Activated CD8-positive, alpha-beta memory T cell treated with anti-CD3 and anti-CD28 coated beads, Interleukin-2, amount 50 U/mL, for 1 hour (primary cell): ENCODE measurements around the gene CIPC.

ENCODE experiments used
- DNase-seq: peaks from one replicate; pipeline ENCODE4 v3.0.0-alpha.2; 2020; ENCODE audit errors: extremely low read depth

CIPC gene

DNA sequence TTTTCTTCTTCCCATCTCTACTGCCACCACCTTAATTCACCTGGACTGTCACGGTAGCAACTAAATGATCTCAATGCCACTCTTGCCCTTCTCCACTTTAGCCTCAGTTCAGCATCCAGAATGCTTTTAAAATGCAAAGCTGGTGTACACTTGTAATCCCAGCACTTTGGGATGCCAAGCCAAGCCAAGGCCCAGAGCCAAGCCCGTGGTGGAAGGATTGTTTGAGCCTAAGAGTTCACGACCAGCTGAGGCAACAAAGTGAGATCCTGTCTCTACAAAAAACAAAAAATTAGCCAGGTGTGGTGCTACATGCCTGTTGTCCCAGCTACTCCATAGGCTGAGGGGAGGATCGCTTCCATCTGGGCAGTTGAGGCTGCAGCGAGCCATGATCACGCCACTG, 5.9 kb downstream of the CIPC start:
- no peak for DNase-seq

GRCh38 chr14:77104393-77104792, 6.3 kb downstream of the CIPC start:
- DNase-seq = no peak

DNA sequence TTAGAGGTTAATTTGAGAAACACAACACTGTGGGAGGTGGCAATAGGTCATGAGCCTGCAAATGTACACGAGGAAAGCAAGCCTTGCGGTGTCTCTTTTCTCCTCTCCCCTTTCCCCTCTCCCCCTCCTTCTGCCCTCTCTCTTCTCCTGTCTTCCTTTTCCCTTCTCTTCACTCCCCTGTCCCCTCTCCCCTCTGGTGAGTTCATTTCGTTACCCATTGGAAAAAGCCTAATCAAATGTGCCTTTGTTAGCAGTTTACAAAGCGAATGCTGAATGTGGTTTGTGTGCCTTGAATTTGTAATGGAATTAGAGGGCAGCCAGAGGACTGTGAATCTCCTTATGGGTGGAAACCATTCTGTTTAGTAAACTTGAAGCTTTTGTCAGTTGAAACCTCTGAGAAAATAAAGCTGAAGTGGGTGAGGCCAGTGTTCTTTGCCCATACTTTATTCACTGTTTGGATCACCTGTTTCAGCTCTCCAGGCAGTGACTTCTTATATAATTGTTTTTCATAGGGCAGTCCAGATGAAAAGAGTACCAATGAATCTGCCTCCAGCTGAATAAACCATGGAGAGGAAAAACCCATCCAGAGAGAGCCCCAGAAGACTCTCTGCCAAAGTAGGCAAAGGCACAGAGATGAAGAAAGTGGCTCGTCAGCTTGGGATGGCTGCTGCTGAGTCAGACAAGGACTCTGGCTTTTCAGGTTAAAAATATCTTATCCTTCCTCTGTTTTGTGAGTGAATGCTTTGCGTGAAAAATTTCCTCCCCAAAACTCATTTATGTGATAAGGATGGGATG, 7.3 kb downstream of the CIPC start:
- no peak for DNase-seq

DNA sequence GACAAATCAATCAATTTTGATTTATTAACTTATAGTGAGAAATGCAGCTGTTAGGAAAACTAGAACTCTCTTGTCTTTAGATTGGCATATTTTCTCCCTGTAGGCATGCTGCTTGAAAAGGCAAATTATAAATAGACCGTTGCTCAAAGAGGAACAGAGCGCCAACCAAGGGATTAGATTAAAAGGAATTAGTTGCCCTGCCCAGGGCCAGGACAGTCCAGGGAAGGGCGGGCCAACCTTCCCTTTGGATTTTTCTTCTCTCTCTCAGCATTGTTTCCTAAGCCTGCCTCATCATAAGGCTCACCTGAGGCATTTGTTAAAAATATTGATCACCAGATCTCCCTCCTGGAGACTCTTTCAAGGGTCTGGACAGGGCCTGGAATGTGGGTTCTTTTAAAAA, 8.6 kb downstream of the CIPC start:
- no peak for DNase-seq

GRCh38 chr14:77107228-77107627, 9.2 kb downstream of the CIPC start:
- DNase-seq = no peak

DNA sequence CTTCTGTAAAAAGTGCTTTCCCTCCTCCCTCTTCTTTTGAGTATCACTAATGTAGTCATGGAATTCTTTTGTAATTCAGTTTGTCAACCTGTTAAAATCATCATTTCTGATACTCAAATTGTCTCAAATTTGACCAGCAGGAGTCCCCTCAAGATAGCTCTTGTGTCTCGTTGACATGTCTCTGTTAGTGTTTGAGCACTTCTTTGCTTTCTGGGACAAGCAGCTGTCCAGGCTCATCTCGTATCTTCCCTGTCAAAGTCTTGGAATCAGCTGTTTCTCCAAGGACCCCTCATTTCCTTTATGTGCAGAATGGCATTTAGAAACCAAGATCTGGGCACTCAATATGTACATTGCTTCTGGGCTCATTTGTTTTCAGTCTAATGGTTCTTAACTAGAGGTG, 10.7 kb downstream of the CIPC start:
- no peak for DNase-seq

GRCh38 chr14:77109656-77110055, 11.6 kb downstream of the CIPC start:
- DNase-seq = no peak

GRCh38 chr14:77110286-77110685, 12.2 kb downstream of the CIPC start:
- DNase-seq = no peak

GRCh38 chr14:77111021-77111420, 13.0 kb downstream of the CIPC start:
- DNase-seq = no peak

GRCh38 chr14:77113644-77114043, 15.6 kb downstream of the CIPC start:
- no peak for DNase-seq

DNA sequence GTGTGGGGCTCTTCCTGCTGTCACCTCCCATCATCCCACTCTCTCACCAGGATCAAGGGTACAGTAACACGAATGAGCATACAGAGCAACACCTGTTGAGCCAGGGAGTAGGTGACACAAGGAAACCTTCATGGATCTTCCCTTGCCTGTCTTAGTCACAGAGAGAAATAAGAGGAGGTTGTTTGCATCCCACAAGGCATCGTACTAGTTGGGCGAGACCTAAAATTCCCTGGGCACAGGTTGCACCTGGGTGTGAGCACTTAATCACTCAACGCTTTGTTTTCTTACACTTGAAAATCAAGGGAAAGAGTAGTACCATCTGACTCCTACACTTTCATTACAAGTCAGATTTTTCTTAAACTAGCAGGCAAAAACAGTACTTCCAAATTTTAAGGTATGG, 16.6 kb downstream of the CIPC start:
- no peak for DNase-seq

- DNase-seq = no peak
Measured at GRCh38 chr14:77116172-77116817, 18.2 kb downstream of the CIPC start.

DNA sequence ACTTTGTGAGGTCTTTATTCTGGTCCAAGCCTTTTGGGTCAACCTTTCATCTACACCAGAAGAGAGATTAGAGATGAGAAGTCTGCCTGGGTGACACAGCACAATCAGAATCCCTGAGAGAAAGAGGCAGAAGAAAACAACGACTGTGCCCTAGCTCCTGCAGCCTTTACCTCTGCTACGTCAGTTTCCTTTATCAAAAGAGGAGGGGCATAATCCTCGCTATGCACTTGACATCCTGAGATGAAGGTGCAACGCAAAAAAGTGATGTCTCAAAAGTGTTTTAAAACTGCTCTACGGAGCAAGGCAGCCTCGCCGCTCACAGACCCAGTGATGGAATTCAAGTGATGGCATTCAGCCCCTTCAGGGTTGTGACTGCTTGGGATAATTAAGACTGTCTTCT, 21.8 kb downstream of the CIPC start:
- no peak for DNase-seq

DNA sequence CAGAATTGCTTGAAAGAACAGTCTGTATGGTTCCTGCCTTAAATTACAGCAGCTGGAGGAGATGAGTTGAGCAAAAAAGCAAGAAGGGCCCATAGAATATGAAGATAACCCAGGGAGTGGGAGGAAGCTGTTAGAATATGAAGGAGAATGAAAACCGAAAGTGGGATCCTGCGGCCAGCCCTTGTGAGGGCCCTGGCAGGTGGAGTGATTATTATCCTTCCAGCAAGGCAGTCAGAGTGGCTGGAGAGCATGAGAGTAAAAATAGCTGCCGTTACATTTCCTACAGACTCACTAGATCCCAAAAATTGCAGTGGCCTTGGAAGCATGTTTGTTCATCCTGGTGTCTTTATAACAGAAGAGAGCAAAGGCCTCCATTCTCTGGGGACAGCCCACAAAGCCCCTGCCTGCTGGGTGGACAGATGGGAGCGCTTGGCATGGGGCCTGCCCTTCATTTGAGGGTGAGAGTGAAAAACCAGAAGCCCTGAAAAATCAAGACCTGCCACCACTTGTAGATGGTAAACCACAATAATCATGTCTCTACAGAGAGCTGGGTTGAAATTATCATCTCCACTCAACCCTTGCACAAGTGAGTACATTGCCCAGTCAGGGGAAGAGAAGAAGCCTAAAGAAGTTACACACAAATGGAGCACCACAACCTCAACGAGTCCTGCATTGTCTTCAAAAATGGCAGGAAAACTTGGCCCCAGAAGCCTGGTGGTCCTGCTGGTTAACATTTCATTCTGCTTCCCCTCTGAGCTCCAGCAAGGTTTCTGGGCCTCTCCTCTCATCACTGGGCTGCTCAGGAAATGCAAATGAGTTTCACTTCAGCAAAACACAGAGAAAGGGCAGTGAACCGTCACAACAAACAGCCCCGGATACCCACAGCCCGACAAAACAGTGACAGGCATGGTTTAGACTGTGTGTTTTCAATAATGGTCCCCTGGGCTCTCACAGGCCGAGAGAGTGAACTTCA, 23.0 kb downstream of the CIPC start:
- DNase-seq = no peak

GRCh38 chr14:77122526-77123125, 24.6 kb downstream of the CIPC start:
- no peak for DNase-seq

- DNase-seq = no peak
Measured at GRCh38 chr14:77123381-77124325, 25.6 kb downstream of the CIPC start.

- DNase-seq = no peak
Measured at GRCh38 chr14:77124345-77125280, 26.6 kb downstream of the CIPC start.

- DNase-seq = no peak
Measured at GRCh38 chr14:77125281-77125801, 27.3 kb downstream of the CIPC start.

GRCh38 chr14:77125823-77126325, 27.8 kb downstream of the CIPC start:
- no peak for DNase-seq
